Measurements from ENCODE around the gene MYO15B. TPM values are rescaled to one million over a fixed set of nuclear protein-coding genes. Genes with fewer than 3 reads are reported as not detected.
A peak's percentile ranks its signal among the peaks of the same experiment; 100 is the strongest.

The MYO15B gene
- total and polyA plus RNA-seq, 2 of the 13 experiments (the other 11 are each of a cell fraction or from before 2014, with no cell fraction given): 2.8 to 8.1 TPM

DNA sequence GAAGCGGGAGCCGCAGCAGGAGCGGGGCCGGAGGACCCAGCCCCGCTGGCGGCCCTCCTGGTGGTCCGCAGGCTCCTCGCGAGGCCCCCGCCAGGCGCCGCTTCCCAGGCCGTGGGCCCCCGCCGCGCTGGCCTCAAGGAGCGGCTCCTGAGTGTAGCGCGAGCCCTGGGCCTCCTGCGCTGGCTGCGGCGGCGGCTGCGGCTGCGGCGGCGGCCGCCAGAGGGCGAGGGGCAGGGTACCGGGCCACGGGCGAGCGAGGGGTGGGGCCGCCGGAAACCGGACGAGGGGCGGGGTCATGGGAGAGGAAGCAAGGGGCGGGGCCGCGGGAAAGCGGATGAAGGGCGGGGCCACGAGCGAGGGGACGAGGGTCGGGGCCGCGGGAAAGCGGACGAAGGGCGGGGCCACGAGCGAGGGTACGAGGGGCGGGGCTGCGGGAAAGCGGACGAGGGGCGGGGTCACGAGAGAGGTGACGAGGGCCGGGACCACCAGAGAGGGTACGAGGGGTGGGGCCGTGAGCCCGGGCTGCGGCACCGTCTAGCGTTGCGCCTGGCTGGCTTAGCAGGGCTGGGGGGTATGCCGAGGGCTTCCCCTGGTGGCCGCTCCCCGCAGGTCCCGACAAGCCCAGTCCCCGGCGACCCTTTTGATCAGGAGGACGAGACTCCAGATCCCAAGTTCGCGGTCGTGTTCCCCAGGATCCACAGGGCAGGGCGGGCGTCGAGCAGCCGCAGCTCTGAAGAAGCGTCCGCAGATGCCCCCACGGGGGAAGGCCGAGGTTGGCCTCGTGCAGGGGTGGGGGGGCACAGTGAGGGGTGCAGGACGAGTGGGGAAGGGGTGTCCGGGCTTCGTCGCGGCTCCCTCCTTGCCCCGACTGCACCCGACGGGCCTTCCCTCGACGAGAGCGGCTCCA, 1.7 kb downstream of the MYO15B start (continued):
- TF ChIP-seq ZXDC (CRISPR knock-in tag; IDR thresholded peaks at IDR 0.05) (no peak), ZNF546 (CRISPR knock-in tag; conservative IDR thresholded peaks at IDR 0.05) (peak; percentile 57; the same call in 1 of the 2 replicates), SAP130 (CRISPR knock-in tag; IDR thresholded peaks at IDR 0.05; ENCODE audit: low read depth) (peak; percentile 64), CBFB (CRISPR knock-in tag; IDR thresholded peaks at IDR 0.05) (0 out of 2 replicates have a peak, but pooled peaks have one; percentile 28), RARA (CRISPR knock-in tag; IDR thresholded peaks at IDR 0.05) (no peak; the same call in 1 of the 2 replicates), HINFP (CRISPR knock-in tag; IDR thresholded peaks at IDR 0.05; ENCODE audit: low read depth) (peak; percentile 74), CCAR2 (optimal IDR thresholded peaks at IDR 0.05; ENCODE audit: low read depth, low read length) (no peak), GATAD2A (CRISPR knock-in tag; IDR thresholded peaks at IDR 0.05) (0 out of 2 replicates have a peak, but pooled peaks have one; percentile 18), SAFB2 (CRISPR knock-in tag; IDR thresholded peaks at IDR 0.05; ENCODE audit: borderline replicate concordance, low read depth) (peak; percentile 40; the same call in 1 of the 2 replicates), NCOA2 (CRISPR knock-in tag; IDR thresholded peaks at IDR 0.05) (no peak), KMT2B (CRISPR knock-in tag; IDR thresholded peaks at IDR 0.05) (0 out of 2 replicates have a peak, but pooled peaks have one; percentile 31), KDM5B (CRISPR knock-in tag; IDR thresholded peaks at IDR 0.05; ENCODE audit: borderline replicate concordance) (0 out of 2 replicates have a peak, but pooled peaks have one; percentile 19), EZH2 (conservative IDR thresholded peaks at IDR 0.05; ENCODE audit: low read depth, low read length) (no peak), ZNF770 (CRISPR knock-in tag; IDR thresholded peaks at IDR 0.05) (0 out of 2 replicates have a peak, but pooled peaks have one; percentile 32), ZNF567 (CRISPR knock-in tag; IDR thresholded peaks at IDR 0.05; ENCODE audit: borderline replicate concordance) (peak; percentile 22; the same call in 1 of the 2 replicates), KLF11 (CRISPR knock-in tag; IDR thresholded peaks at IDR 0.05) (no peak), ZNF792 (CRISPR knock-in tag; IDR thresholded peaks at IDR 0.05) (peak; percentile 64; the same call in 1 of the 2 replicates), ZNF615 (CRISPR knock-in tag; IDR thresholded peaks at IDR 0.05; ENCODE audit: borderline replicate concordance) (no peak), IKZF1 (IDR thresholded peaks at IDR 0.05) (no peak), DR1 (CRISPR knock-in tag; IDR thresholded peaks at IDR 0.05) (no peak; the same call in 1 of the 2 replicates)
- TF ChIP-seq, protein P1, sequence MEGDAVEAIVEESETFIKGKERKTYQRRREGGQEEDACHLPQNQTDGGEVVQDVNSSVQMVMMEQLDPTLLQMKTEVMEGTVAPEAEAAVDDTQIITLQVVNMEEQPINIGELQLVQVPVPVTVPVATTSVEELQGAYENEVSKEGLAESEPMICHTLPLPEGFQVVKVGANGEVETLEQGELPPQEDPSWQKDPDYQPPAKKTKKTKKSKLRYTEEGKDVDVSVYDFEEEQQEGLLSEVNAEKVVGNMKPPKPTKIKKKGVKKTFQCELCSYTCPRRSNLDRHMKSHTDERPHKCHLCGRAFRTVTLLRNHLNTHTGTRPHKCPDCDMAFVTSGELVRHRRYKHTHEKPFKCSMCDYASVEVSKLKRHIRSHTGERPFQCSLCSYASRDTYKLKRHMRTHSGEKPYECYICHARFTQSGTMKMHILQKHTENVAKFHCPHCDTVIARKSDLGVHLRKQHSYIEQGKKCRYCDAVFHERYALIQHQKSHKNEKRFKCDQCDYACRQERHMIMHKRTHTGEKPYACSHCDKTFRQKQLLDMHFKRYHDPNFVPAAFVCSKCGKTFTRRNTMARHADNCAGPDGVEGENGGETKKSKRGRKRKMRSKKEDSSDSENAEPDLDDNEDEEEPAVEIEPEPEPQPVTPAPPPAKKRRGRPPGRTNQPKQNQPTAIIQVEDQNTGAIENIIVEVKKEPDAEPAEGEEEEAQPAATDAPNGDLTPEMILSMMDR (CRISPR knock-in tag; IDR thresholded peaks at IDR 0.05): peak; percentile 69

All from HepG2 (cell line).